Globus pallidus (tissue), 1 donor: ENCODE measurements around the gene PAK5.

Source experiments
- DNase-seq: peaks from one replicate; pipeline ENCODE4 v3.0.0-alpha.2; 2015; ENCODE audit warnings: low spot score

PAK5 gene

DNA sequence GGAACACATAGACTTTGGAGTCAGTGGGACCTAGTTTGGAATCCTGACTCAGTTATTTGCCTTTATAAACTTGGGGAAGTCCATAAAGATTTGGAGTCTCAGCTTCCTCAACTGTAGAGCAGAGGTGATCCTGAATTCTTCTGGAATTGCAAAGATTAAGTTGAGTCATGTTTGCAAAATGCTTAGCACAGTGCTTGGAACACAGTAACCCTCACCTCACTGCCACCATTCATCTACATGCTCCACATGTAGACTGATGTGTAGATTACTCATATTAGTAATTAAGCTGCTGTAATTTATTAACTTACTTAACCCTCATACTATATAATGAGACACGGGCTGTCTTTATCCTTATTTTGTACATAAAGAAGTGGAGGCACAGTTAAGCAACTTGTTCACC lies 263.0 kb downstream of the PAK5 start:
- DNase-seq = no peak

GRCh38 chr20:9574776-9575175 lies 264.1 kb downstream of the PAK5 start:
- DNase-seq = no peak

- no peak for DNase-seq
Measured at GRCh38 chr20:9574181-9574580, 264.7 kb downstream of the PAK5 start.

DNA sequence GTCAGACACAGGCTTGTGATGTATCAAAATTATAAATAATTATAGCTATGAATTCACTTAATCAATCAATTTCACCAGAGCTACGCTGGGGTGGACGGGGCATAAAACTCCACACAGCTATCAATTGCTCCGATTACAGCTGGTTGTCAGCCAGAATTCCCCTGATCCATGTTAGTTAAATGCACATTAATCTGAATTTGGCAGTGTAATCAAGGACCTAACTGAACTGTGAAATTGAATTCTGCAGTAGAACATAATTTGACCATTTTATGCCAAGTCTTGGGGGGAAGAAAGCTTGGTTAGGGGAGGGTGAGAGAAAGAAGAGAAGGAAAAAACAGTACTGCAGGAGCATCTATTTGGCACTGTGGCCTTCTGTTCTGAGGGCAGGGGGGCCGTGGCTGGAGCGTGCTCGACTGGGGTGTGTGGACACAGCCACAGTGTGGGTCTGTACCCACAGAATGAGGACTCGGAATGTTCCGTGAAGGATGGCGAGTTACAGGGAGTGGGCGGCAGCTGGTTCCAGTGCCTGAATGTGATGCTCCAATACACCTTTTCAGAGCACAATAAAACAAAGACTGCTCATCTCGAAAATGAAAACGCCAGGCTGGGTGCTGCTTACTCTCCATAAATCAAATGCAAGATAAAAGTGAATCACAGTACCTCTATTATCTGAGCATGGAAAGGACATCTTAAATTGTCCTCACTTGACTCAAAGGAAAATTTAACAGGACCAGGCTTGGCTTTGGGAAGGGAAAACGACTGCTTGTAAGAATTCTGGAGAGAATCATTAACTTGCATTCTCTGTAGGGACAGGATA lies 265.3 kb downstream of the PAK5 start:
- DNase-seq = no peak

DNA sequence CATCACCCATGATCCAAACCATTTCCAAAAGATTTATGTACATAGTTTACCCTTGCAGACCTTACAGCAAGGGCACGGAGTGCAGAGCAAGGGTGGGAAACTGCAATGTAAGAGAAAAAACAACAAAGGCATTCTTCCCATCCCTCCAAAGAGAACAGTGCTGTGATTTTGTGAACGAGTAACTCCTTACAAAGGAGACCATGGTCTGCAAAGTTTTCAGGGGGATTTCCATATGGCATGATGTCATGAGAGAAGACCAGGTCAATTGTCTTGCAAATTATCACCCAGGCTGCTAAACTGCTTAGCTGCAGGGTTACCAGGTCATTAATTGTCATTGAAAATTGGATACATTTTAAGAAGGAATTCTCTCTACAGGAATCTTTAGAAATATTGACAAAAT lies 266.2 kb downstream of the PAK5 start:
- DNase-seq = no peak

GRCh38 chr20:9571783-9572182 lies 267.1 kb downstream of the PAK5 start:
- no peak for DNase-seq

- DNase-seq = no peak
Measured at GRCh38 chr20:9570612-9571011, 268.3 kb downstream of the PAK5 start.

DNA sequence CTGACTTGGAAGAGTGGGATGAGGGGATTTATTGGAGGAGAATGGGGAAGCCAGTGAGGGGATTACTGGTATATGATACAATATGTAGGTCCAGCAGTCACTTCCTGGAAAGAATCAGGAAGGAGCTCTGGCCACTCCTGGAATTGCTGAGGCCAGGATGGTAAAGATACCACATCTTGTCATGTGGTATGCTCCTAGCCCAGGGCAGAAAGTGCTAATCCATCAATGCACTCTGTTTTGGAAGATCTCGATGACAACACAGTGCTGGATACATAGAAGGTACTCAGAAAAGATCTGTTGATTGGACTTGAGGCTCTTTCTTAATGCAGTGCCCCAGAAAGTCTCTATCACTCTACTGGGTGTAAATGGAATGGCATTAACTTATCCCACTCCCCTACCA lies 271.9 kb downstream of the PAK5 start:
- DNase-seq = no peak

- DNase-seq = no peak
Measured at GRCh38 chr20:9565910-9566550, 272.8 kb downstream of the PAK5 start.

- DNase-seq = no peak
Measured at GRCh38 chr20:9557411-9557810, 281.5 kb downstream of the PAK5 start.

DNA sequence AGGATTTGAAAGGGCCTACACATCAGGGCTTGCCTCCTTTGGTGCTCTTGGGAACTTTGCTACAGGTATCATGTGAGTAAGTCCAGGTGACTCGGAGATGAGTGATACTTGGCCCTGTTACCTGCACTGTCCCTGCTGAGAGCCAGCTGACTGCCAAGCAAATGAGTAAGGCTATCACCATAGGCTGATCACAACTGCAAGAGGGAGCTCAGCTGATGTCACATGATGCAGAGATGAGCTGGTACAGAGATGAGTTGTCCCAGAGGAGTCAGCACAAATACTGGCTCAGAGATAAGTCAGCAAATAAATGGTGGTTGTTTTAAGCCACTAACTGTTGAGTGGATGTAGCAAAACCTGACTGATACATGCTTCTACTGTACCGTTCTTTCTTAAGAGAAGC lies 283.1 kb downstream of the PAK5 start:
- no peak for DNase-seq

- no peak for DNase-seq
Measured at GRCh38 chr20:9551808-9552550, 286.9 kb downstream of the PAK5 start.

DNA sequence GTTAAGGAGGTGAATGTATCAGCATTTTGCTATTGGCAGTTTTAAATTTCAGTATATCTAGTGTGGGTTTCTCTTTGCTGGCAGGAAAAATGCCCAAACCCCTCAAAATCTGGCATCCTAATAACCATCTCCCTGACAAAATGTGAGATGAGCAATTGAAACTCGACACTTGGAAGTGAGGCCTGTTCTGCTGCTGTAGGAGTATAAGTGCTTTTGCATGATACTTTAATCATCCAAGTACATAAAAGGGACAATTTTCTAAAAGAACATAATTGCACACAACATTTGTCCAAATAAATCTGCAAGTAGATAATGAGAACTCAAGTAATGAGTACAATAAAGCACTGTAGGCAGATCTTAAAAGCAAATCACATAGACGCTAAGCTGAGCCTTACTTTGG lies 288.0 kb downstream of the PAK5 start:
- no peak for DNase-seq

DNA sequence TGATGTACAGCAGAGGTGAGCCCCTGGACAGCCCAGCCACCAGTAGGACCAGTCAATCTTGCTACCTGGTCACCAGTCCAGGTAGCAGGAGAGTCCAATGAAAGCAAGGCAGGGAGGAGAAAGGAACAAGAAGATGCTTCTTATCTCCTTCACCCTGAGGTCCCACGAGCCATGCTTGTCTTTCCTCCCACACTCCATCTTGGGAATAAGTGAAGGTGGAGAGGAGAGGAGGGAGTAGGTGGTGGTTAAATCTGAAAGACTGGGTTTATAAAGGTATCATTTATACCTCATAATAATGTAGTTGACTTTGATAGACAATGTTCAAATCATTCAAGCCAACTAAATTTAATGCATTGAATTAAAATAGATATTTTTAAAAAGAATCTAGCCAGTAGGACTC lies 288.6 kb downstream of the PAK5 start:
- DNase-seq = no peak

DNA sequence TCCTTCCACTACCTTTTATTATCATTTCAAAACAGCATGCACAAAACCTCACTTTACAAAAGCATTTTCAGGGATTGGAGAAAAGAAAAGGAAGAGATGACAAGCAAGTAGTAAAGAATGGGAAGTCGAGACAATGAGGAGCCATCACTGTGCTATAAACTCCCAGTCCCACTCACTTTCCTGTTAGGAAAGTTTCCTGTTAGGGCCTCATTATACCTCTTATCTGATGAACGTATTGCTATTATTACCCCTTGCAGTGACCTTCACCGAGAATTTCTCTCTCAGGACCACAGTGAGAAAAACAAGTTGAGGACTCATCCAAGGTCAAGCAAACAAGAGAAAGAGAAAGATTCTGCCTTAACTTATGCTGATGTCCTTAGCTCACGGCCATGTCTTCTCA lies 295.7 kb downstream of the PAK5 start:
- DNase-seq = no peak

DNA sequence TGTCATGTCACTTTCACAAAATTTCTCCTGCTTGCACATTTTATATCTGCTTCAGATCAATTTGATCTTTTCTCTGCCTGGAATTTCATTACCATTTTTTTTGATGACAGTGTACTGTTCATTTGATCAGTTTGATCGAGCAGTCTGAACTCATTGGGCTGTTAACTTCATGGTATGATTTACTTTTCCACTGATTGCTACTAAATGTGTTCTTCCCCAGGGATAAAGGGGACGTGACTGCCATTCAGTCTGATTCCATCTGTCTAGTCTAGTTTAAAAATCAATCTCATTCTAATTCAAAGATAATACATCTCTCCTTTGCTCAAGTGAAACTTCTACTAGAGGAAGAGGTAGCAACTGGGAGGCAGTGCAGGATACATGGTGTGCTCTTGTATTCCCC lies 303.4 kb downstream of the PAK5 start:
- no peak for DNase-seq

DNA sequence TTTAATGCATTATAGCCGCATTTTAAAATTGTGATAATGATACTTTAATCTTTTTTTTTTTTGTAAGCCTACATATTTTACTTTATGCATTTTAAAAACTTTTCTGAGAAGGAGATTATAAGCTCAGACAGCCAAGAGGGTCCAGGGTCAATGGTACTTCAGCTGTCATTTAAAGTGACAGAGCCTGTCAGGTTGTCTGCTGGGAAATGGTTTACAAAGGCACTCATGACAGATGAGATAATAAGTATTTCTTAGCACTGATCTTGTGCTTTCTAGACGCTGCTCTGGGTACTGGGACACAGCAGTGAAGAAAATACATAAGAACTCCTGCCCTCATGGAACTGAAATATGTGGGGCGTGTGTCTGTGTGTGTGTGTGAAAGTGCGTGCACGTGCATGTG lies 304.9 kb downstream of the PAK5 start:
- no peak for DNase-seq

DNA sequence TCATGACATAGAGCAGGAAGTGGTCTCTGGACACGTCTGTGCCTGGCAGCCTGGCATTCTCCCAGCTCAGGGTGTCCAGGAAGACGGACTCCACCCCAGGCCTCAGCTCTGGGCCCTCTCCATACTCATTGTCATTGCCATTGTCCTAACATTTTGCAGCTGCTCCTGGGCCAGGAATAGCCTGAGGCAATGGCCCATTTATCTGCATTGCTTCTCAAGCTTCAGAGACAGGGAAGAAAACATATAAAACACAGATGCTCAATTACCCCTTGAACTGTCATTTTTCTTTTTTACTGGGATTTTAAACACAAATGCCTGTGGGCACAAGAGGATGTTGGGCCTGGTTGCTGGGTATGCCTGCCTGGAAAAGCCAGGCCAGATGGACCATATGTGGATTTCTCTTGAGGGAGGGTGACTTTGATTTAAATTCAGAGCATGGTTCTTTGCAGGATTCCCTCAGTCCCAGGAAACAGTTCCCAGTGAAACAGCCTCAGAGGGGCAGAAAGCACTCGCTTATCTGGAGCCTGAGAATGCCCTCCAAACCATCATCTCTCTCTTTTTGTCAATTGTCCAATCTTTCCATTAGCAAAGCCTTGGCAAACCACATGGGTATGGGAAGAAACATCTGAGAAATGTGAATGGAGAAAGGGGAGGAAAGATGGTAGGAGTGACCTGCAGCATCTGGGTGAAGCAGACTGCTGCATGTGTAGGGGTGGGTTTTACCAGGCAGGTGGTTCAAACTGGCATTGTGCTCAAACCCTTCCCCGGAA lies 306.6 kb downstream of the PAK5 start:
- no peak for DNase-seq

DNA sequence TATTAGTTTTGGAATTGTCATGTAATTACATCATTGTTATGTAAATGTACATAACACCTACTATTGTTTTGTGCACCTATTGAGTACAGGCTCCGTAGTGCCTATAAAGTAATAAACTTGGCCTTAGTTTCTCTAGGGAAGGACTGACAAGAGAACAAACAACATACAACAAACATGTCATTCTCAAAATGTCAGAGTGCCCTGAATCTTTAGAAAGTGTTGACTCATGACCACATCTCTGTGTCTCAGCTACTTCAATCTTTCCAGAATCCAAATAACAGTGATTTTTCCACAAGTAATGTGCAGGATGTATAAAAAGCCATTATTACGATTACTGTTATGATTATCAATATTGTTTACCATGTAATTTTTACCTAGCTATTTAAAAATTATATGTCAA lies 307.3 kb downstream of the PAK5 start:
- no peak for DNase-seq

DNA sequence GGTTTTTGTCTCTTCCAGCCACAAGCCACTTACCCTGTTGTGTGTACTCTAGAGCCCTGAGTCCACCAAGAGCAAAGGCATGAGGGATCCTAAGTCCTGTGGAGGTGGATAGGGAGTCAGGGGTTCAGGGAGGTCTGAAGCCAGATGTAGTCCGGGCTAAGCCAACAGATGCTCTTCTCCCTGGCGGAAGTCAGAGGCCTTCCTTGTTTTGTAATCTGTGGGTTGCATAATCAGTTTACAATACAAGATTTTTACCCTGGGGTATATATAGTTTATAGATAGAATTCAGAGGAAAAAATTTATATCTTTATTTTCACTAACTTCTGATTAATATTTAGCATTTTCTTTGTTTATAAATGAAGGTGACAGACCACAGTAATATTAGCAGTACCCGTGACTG lies 315.2 kb downstream of the PAK5 start:
- no peak for DNase-seq

DNA sequence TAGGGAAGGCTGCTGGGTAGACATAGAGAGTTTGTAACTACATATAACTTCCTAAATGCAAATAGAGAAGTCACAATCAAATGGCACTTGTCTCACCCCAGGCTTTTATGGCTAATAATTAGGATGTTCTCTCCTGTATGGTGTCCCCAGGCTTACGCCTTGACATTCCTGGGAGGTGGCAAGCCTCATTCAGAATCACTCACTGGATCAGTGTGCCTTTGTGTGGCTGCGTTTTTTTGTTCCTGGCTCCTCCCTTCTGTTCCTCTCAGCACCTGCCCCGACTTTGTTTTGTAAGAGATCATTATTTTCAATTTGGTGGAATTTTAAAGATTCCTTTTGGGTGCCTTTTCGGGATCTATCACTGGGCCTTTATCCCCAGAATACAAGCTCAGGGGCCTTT lies 318.8 kb downstream of the PAK5 start:
- DNase-seq = no peak

DNA sequence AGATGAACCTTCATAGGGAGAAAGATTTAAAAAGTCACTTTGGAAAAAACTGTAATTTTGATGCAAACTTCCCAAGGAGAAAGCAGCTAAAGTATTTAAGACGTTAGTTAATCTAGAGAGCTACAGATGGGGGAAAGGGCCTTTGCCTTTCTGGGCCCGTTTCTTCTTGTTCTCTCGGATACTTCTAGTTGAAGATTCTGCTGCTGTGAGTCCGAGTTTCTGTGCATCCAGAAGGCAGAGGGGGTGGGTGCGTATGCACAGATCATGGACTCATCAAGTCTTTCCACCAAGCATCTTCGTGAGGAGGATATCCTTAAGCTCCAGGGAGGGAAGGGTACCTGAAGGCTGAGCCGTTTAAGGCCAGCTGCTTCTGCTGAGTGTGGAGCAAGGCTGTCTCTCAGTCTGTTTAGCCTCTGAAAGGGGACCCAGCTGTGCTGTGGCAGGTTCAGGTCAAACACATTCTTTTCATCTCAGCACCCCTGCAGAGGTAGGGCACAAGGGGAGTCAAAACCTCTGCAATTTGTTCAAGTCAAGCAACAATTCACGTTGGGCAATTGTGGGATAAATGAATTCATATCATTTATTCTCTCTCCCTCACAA lies 320.2 kb downstream of the PAK5 start:
- no peak for DNase-seq
